Activated naive CD8-positive, alpha-beta T cell treated with anti-CD3 and anti-CD28 coated beads, Interleukin-2, amount 10 ng/mL, durations not matched to agents 7 days and 5 days (primary cell): ENCODE measurements around the gene SKA2. TPM values are rescaled to one million over a fixed set of nuclear protein-coding genes. Genes with fewer than 3 reads are reported as not detected.

ENCODE experiments used
- ATAC-seq: fragments of 150-1000 bp; cut with Tn5 transposase; one replicate; pipeline ENCODE4 v1.10.0; 2021; ENCODE audit warnings: low read depth, moderate library complexity
- POLR2A ChIA-PET: fragments of 350-600 bp; sonication (Branson Sonifier 250); formaldehyde crosslinking; loops from one replicate; lab custom pipeline; 2021; ENCODE audit warnings: antibody characterized with exemption; lab: Charles Lee
- DNase-seq: peaks from one replicate; pipeline ENCODE4 v3.0.0; 2021
- H3K27ac Mint-ChIP-seq: one replicate; pipeline ENCODE4 v1.8.0; 2022; ENCODE audit warnings: mild to moderate bottlenecking, mixed read lengths
- H3K27me3 Mint-ChIP-seq: one replicate; pipeline ENCODE4 v1.8.0; 2022; ENCODE audit warnings: mild to moderate bottlenecking, moderate library complexity, mixed read lengths
- H3K36me3 Mint-ChIP-seq: one replicate; pipeline ENCODE4 v1.8.0; 2021; ENCODE audit warnings: mild to moderate bottlenecking, mixed read lengths
- H3K4me1 Mint-ChIP-seq: one replicate; pipeline ENCODE4 v1.8.0; 2021; ENCODE audit warnings: mixed read lengths
- H3K4me3 Mint-ChIP-seq: one replicate; pipeline ENCODE4 v1.8.0; 2022; ENCODE audit warnings: mild to moderate bottlenecking, moderate library complexity, mixed read lengths
- H3K9me3 Mint-ChIP-seq: one replicate; pipeline ENCODE4 v1.8.0; 2021; ENCODE audit warnings: mixed read lengths
- microRNA-seq: library from miRNA; unstranded; fragments of <30 nt; microRNA quantifications from one replicate; pipeline ENCODE4 v1.2.0, GENCODE V29; 2022
- total RNA-seq, 2 experiments: library from RNA; stranded (reverse); gene quantifications; one replicate each; pipeline ENCODE4 v1.2.3, GENCODE V29; 2021

The SKA2 gene
- total RNA-seq, 2 experiments from 2014 or later, result 71.9 to 80.3 TPM

DNA sequence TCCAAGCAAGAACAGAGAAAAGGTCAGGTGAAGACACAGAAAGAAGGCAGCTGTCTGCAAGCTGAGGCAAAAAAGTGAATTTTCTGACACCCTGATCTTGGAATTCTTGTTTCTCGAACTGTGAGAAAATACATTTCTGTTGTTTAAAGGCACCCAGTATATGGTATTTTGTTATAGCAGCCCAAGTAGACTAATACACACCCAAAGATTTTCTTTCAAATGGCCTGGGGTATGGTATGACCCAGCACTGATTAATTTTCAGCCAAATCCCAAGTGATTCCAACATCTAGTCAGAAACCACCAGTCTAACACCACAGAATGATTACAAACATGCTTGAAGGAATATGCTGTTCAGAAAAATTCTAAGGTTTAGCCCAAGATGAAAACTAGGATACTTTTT is 85.1 kb downstream of the SKA2 start:
- Mint-ChIP-seq H3K4me3 (no peak overlapping the region), H3K36me3 (peaks cover 27% of the 10 kb centered on the region), H3K4me1 (no peaks in the 10 kb centered on the region), H3K9me3 (no peaks in the 10 kb centered on the region), H3K27me3 (no peaks in the 10 kb centered on the region), H3K27ac (no peak overlapping the region)
- POLR2A ChIA-PET, result no interaction called here
- DNase-seq (no peak), ATAC-seq (no peak)

DNA sequence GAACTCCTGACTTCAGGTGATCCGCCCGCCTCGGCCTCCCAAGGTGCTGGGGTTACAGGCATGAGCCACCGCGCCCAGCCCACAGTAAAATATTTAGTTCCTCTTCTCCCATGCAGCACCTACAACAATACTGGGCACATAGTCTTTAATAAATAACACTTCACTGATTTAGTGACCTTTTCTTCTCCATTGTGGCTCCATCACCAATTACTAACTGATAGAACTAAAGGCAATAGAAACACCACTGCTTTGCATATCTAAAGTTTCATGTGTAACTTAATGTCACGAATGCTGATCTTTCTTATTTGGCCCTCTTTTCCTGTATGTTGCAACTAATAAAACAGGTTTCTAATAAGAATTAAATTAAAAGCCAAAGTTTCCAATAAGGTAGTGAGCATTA is 87.2 kb downstream of the SKA2 start:
- H3K27me3 Mint-ChIP-seq, result no peaks in the 10 kb centered on the region
- DNase-seq (no peak), ATAC-seq (no peak)
- POLR2A ChIA-PET, result no interaction called here
- no peaks in the 10 kb centered on the region for H3K9me3 Mint-ChIP-seq
- H3K27ac Mint-ChIP-seq, result no peak overlapping the region
- H3K4me3 Mint-ChIP-seq, result no peak overlapping the region
- H3K4me1 Mint-ChIP-seq, result no peaks in the 10 kb centered on the region
- H3K36me3 Mint-ChIP-seq, result peaks cover 33% of the 10 kb centered on the region

DNA sequence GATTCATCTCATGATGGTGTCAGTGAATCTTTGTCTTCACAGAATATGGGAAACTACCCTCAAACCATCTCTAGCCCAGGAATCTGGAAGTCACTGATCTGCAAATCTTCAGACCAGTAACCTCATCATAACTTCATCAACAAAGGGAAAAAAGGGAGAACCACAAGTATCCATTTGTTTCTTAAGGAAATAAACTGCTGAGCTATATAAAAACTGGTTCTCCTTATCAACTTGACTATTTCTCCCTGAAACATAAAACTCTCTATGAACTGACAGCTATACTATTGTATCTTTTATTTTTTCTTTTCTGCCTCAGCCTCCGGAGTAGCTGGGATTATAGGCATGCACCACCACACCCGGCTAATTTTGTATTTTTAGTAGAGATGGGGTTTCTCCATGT is 87.6 kb downstream of the SKA2 start:
- POLR2A ChIA-PET, result no interaction called here
- H3K27ac Mint-ChIP-seq, result no peak overlapping the region
- H3K9me3 Mint-ChIP-seq, result no peaks in the 10 kb centered on the region
- DNase-seq, result no peak
- H3K4me3 Mint-ChIP-seq, result no peak overlapping the region
- H3K27me3 Mint-ChIP-seq, result no peaks in the 10 kb centered on the region
- H3K4me1 Mint-ChIP-seq, result no peaks in the 10 kb centered on the region
- H3K36me3 Mint-ChIP-seq, result peaks cover 36% of the 10 kb centered on the region
- no peak for ATAC-seq

DNA sequence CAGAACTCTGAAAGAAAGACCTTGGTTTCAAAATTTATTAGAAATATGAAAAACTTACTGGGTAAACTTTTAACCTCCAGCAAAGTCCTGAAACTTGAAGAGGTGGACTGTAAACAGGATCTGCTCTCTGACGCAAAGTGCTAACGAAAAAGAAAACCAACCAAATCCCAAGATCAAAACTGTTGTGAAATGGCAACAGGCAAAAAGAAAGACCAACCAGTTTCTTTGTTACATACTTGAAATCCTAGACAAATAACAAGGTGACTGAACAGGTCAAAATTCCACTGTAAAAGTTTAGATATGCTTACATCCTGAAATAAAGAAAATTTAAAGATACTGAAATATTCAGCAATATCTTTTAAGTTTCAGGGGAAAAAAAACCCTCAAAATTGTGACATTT is 92.5 kb downstream of the SKA2 start:
- H3K4me3 Mint-ChIP-seq, result no peak overlapping the region

More for the DNA sequence above, 92.5 kb downstream of the SKA2 start:
- H3K36me3 Mint-ChIP-seq, result peaks cover 29% of the 10 kb centered on the region
- H3K27ac Mint-ChIP-seq, result no peak overlapping the region
- no peak for DNase-seq
- H3K4me1 Mint-ChIP-seq, result no peaks in the 10 kb centered on the region
- H3K27me3 Mint-ChIP-seq, result no peaks in the 10 kb centered on the region
- POLR2A ChIA-PET, result no interaction called here
- no peaks in the 10 kb centered on the region for H3K9me3 Mint-ChIP-seq
- no peak for ATAC-seq

Small RNAs within 50 kb of the gene (microRNA-seq; reads per million reads assigned to microRNA genes)
- gene MIR301A (95.4 reads per million, percentile 55 among the genes with 10 or more reads in this experiment), gene MIR454 (3,603 reads per million, percentile 89 among the genes with 10 or more reads in this experiment)

Other genes with a start within 250 kb of the SKA2 start
- gene TRIM37, start 48.3 kb downstream of the SKA2 start, total RNA-seq, result 10 to 100 TPM; 25.1 to 25.5 TPM
- 10 to 100 TPM; 54.0 to 58.1 TPM for gene PRR11, start 560 bp upstream of the SKA2 start, total RNA-seq
- 10 to 100 TPM; 15.8 to 16.3 TPM for gene SMG8, start 54.8 kb upstream of the SKA2 start, total RNA-seq
- gene GDPD1, start 65.3 kb upstream of the SKA2 start, total RNA-seq, result 1 to 10 TPM; 2.7 to 3.5 TPM
- 10 to 100 TPM; 24.0 to 25.3 TPM for gene YPEL2, start 176.5 kb upstream of the SKA2 start, total RNA-seq